H1 (cell line): ENCODE data around the gene CD3D. TPM values are rescaled to one million over a fixed set of nuclear protein-coding genes. Genes with fewer than 3 reads are reported as not detected.
A peak's percentile ranks its signal among the peaks of the same experiment; 100 is the strongest.

Experiments
- CTCF ChIA-PET: fragments of 300-600 bp; sonication (Branson Sonifier 250); formaldehyde crosslinking; loops from one replicate; lab custom pipeline; 2021; ENCODE audit not compliant: partially characterized antibody; lab: Charles Lee
- POLR2A ChIA-PET: fragments of 300-600 bp; sonication (Branson Sonifier 250); formaldehyde crosslinking; loops from one replicate; lab custom pipeline; 2021; ENCODE audit warnings: inconsistent platforms; ENCODE audit not compliant: partially characterized antibody; lab: Charles Lee
- DNase-seq, 2 experiments: peaks; one replicate each; pipeline versions ENCODE4 v3.0.0 to v3.0.0-alpha.2; 2010 to 2022; ENCODE audit warnings: low spot score in 2 of 2, low read depth in 1 of 2, mixed read lengths in 1 of 2
- FAIRE-seq: peaks from 2 replicates; lab custom pipeline; 2011; peaks lifted over from hg19 to GRCh38; lab: Jason Lieb, UNC
- H2AFZ ChIP-seq: 2 replicates; pipeline ENCODE4 v1.8.1; 2012; ENCODE audit warnings: low read length, inconsistent platforms
- H2AK5ac ChIP-seq: 2 replicates; pipeline ENCODE4 v1.6.1; 2013; ENCODE audit warnings: low read depth, low read length
- H2BK120ac ChIP-seq: replicated peaks from 2 replicates; pipeline ENCODE3; 2013; ENCODE audit warnings: low read depth, low read length, inconsistent platforms
- H2BK12ac ChIP-seq: 2 replicates; pipeline ENCODE4 v1.6.1; 2013; ENCODE audit warnings: low read depth, low read length
- H2BK15ac ChIP-seq: 2 replicates; pipeline ENCODE4 v1.6.1; 2013; ENCODE audit warnings: low read length
- H2BK20ac ChIP-seq: 2 replicates; pipeline ENCODE4 v1.6.1; 2013; ENCODE audit warnings: low read length
- H2BK5ac ChIP-seq: 2 replicates; pipeline ENCODE4 v1.6.1; 2013; ENCODE audit warnings: low read depth, low read length
- H3K14ac ChIP-seq: 2 replicates; pipeline ENCODE4 v1.6.1; 2013; ENCODE audit warnings: inconsistent platforms; ENCODE audit not compliant: insufficient read length
- H3K18ac ChIP-seq: 2 replicates; pipeline ENCODE4 v1.6.1; 2013; ENCODE audit warnings: low read length; ENCODE audit errors: extremely low read depth
- H3K23ac ChIP-seq: 2 replicates; pipeline ENCODE4 v1.6.1; 2013; ENCODE audit warnings: inconsistent platforms; ENCODE audit not compliant: insufficient read length
- H3K23me2 ChIP-seq: 2 replicates; pipeline ENCODE4 v1.6.1; 2013; ENCODE audit warnings: low read depth, low read length
- H3K27ac ChIP-seq: 2 replicates; pipeline ENCODE4 v1.6.1; 2011; ENCODE audit warnings: low read depth, low read length, inconsistent platforms
- H3K27me3 ChIP-seq, 4 experiments: replicated peaks in 1 of 4; 1 replicate in 1 of 4; 2 replicates in 3 of 4; pipeline versions ENCODE4 v1.6.1 to v1.8.1; 2011 to 2013; ENCODE audit warnings: low read length in 3 of 4, mild to moderate bottlenecking in 3 of 4, inconsistent platforms in 2 of 4, mixed read lengths in 2 of 4, moderate library complexity in 1 of 4; ENCODE audit not compliant: control insufficient read depth in 3 of 4, insufficient read depth in 3 of 4; ENCODE audit errors: extremely low read depth in 1 of 4
- H3K36me3 ChIP-seq, 4 experiments: 2 replicates each; pipeline versions ENCODE4 v1.6.1 to v1.8.1; 2011 to 2013; ENCODE audit warnings: mild to moderate bottlenecking in 4 of 4, low read length in 3 of 4, moderate library complexity in 2 of 4, control low read depth in 1 of 4, inconsistent platforms in 1 of 4; ENCODE audit not compliant: insufficient read depth in 4 of 4, control insufficient read depth in 2 of 4
- H3K4ac ChIP-seq: replicated peaks from 2 replicates; pipeline ENCODE3; 2013; ENCODE audit warnings: low read length, low read depth, mixed read lengths, inconsistent platforms; ENCODE audit not compliant: insufficient read length
- H3K4me1 ChIP-seq, 4 experiments: replicated peaks in 1 of 4; 1 replicate in 1 of 4; 2 replicates in 3 of 4; pipeline versions ENCODE4 v1.6.1 to v1.8.1; 2011 to 2013; ENCODE audit warnings: low read length in 3 of 4, inconsistent platforms in 2 of 4, mixed read lengths in 1 of 4; ENCODE audit not compliant: insufficient read depth in 4 of 4, control insufficient read depth in 3 of 4
- H3K4me2 ChIP-seq, 2 experiments: 2 replicates each; pipeline versions ENCODE4 v1.6.1 to v1.8.1; 2011 to 2013; ENCODE audit warnings: low read depth in 2 of 2, low read length in 2 of 2, control low read depth in 1 of 2, inconsistent platforms in 1 of 2, mild to moderate bottlenecking in 1 of 2; ENCODE audit not compliant: insufficient read depth in 1 of 2
- H3K4me3 ChIP-seq, 4 experiments: fragments of 200-600, 300-600 bp in 1 of 4; sonication (generic), shearing (Covaris generic), sonication (Bioruptor Twin) in 1 of 4; 2 replicates each; pipeline versions ENCODE4 v1.5.1 to v1.8.1; 2011 to 2016; ENCODE audit warnings: low read length in 4 of 4, low read depth in 3 of 4, control low read depth in 2 of 4, inconsistent platforms in 2 of 4, mild to moderate bottlenecking in 2 of 4, mixed read lengths in 1 of 4, moderate library complexity in 1 of 4; ENCODE audit not compliant: insufficient read depth in 2 of 4; ENCODE audit errors: extremely low read depth in 1 of 4
- H3K56ac ChIP-seq: replicated peaks from 2 replicates; pipeline ENCODE3; 2013; ENCODE audit warnings: low read depth, mild to moderate bottlenecking, mixed read lengths, low read length, inconsistent platforms; ENCODE audit not compliant: insufficient read length
- H3K79me1 ChIP-seq: 2 replicates; pipeline ENCODE4 v1.6.1; 2013; ENCODE audit warnings: low read depth, low read length, control low read depth
- H3K79me2 ChIP-seq, 2 experiments: 2 replicates each; pipeline versions ENCODE4 v1.6.1 to v1.8.1; 2012 to 2013; ENCODE audit warnings: low read length in 2 of 2, mild to moderate bottlenecking in 2 of 2, inconsistent platforms in 1 of 2; ENCODE audit not compliant: insufficient read depth in 2 of 2, control insufficient read depth in 1 of 2
- H3K9ac ChIP-seq, 4 experiments: replicated peaks in 1 of 4; 1 replicate in 1 of 4; 2 replicates in 3 of 4; pipeline versions ENCODE4 v1.6.1 to v1.8.1; 2011 to 2013; ENCODE audit warnings: low read depth in 3 of 4, low read length in 3 of 4, control low read depth in 2 of 4, mild to moderate bottlenecking in 2 of 4, moderate library complexity in 2 of 4, inconsistent platforms in 1 of 4; ENCODE audit errors: extremely low read depth in 1 of 4
- H3K9me3 ChIP-seq, 2 experiments: 2 replicates each; pipeline versions ENCODE4 v1.6.1 to v1.8.1; 2012 to 2013; ENCODE audit warnings: mild to moderate bottlenecking in 2 of 2, moderate library complexity in 2 of 2, control low read depth in 1 of 2, inconsistent platforms in 1 of 2, low read depth in 1 of 2, low read length in 1 of 2, mixed read lengths in 1 of 2; ENCODE audit not compliant: insufficient read depth in 2 of 2
- H4K20me1 ChIP-seq, 2 experiments: replicated peaks in 1 of 2; 2 replicates each; pipeline versions ENCODE3 to v1.8.1; 2011 to 2013; ENCODE audit warnings: inconsistent platforms in 2 of 2, low read length in 2 of 2, mild to moderate bottlenecking in 1 of 2; ENCODE audit not compliant: insufficient read depth in 2 of 2, control insufficient read depth in 1 of 2
- H4K5ac ChIP-seq: 2 replicates; pipeline ENCODE4 v1.6.1; 2013; ENCODE audit warnings: low read length, low read depth, mixed read lengths, inconsistent platforms; ENCODE audit not compliant: insufficient read length
- H4K8ac ChIP-seq: 2 replicates; pipeline ENCODE4 v1.8.0; 2013; ENCODE audit warnings: mild to moderate bottlenecking, moderate library complexity, low read length, inconsistent platforms; ENCODE audit not compliant: insufficient read depth; ENCODE audit errors: extremely low read depth
- H4K91ac ChIP-seq: replicated peaks from 2 replicates; pipeline ENCODE3; 2013; ENCODE audit warnings: low read length, mixed read lengths, inconsistent platforms; ENCODE audit not compliant: insufficient read length
- HDAC2 ChIP-seq, 2 experiments: fragments of 300-600 bp in 1 of 2; sonication (generic) in 1 of 2; IDR thresholded peaks; 2 replicates each; pipeline ENCODE4 v1.6.1; 2011 to 2012; ENCODE audit warnings: low read depth in 2 of 2, low read length in 2 of 2, mild to moderate bottlenecking in 2 of 2, moderate library complexity in 2 of 2, borderline replicate concordance in 1 of 2, inconsistent platforms in 1 of 2
- RAD21 ChIP-seq, 2 experiments: IDR thresholded peaks in 1 of 2; conservative IDR thresholded peaks in 1 of 2; 2 replicates each; pipeline ENCODE4 v1.6.1; 2011; ENCODE audit warnings: low read depth in 2 of 2, low read length in 2 of 2, improper control_type of control experiment in 1 of 2, inconsistent platforms in 1 of 2, mild to moderate bottlenecking in 1 of 2, moderate library complexity in 1 of 2
- WGBS, 2 experiments: shearing (Covaris generic) in 1 of 2; methylation state at CpG; one replicate each; pipeline versions ENCODE4 v1.1.6 to v1.1.7; 2013 to 2015; ENCODE audit warnings: low lambda C conversion rate in 2 of 2, mixed read lengths in 2 of 2, inconsistent platforms in 1 of 2, low coverage in 1 of 2, missing lambda C conversion rate in 1 of 2; ENCODE audit not compliant: insufficient replicate concordance in 2 of 2, insufficient coverage in 1 of 2, insufficient read length in 1 of 2; ENCODE audit errors: extremely low coverage in 1 of 2, missing lambda C conversion rate in 1 of 2; 5-methylcytosine and 5-hydroxymethylcytosine counted together
- polyA plus RNA-seq, 7 experiments: library from polyadenylated mRNA; depleted of rRNA in 3 of 7; stranded (reverse) in 5 of 7; unstranded in 2 of 7; fragments of >200 nt in 5 of 7; fragments of 200-250 nt in 2 of 7; gene quantifications; 1 replicate in 5 of 7; 2 replicates in 1 of 7; 4 replicates in 1 of 7; pipeline versions ENCODE4 v1.2.1 to v1.2.3, GENCODE V29; 2011 to 2013; ENCODE audit warnings: missing spikeins in 2 of 7, mixed read lengths in 2 of 7
- total RNA-seq: library from RNA; stranded (reverse); fragmentation: NEBNext Ultra II Directional; extraction: Animal tissue kit (Norgen Biotek cat#: 25700); gene quantifications from 2 replicates; pipeline ENCODE4 v1.2.1, GENCODE V29; 2021

CD3D gene
- total and polyA plus RNA-seq, 2 of the 8 experiments (the other 6 are each of a cell fraction or from before 2014, with no cell fraction given): not detected

DNA sequence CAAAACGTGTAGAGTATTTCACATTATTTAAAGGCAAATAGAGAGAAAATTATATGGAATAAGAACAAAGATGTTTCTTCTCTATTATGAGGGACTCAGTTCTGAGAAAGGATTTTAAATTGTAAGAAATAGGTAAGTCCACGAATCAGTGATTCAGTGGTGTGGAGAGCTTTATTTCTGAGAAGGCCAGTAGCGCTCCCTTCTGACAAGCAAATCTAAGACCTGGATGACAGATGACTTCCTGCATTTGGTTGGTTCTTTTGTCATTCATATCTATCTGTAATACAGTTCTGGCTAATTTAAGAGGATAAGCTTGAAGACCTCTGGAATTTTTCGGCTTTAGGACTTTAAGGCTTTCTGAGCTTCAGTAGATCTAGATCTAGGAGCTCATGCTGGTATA is 31.0 kb downstream of the CD3D start:
- Histone ChIP-seq H3K27ac (no peak overlapping the region), H2BK120ac (no peak overlapping the region), H2AFZ (no peak overlapping the region), H3K79me2 (no peaks in the 10 kb centered on the region), H3K4me1 (peaks cover 4 to 11% (median 7%) of the 10 kb centered on the region in 4 experiments), H2BK20ac (no peak overlapping the region), H3K4ac (no peak overlapping the region), H3K4me2 (no peak overlapping the region), H3K4me3 (no peak overlapping the region), H4K20me1 (no peaks in the 10 kb centered on the region), H2AK5ac (no peak overlapping the region), H4K8ac (no peak overlapping the region), H3K23ac (no peak overlapping the region), H3K56ac (no peak overlapping the region), H3K27me3 (no peaks in the 10 kb centered on the region), H3K36me3 (no peaks in the 10 kb centered on the region), H3K9ac (no peak overlapping the region), H4K5ac (no peak overlapping the region), H2BK12ac (no peak overlapping the region), H3K14ac (no peak overlapping the region), H2BK5ac (no peak overlapping the region), H3K79me1 (no peaks in the 10 kb centered on the region), H4K91ac (no peak overlapping the region), H2BK15ac (no peak overlapping the region), H3K23me2 (peaks cover 8% of the 10 kb centered on the region; the same call in 1 of the 2 replicates), H3K18ac (no peak overlapping the region), H3K9me3 (no peaks in the 10 kb centered on the region)
- CTCF ChIA-PET: interaction anchor here (0.9 to 2.1 kb wide), 9 partner anchors 10 to 161 kb away, joined by 3 to 11 read pairs (median 3); no protein-coding TSS in a partner anchor
- TF ChIP-seq RAD21 (IDR thresholded peaks at IDR 0.05 in 1 of 2, conservative IDR thresholded peaks at IDR 0.05 in 1 of 2; ENCODE audit: low read depth in 2 of 2, low read length in 2 of 2) (peak; percentile 3 to 32; a peak in 1 of 4 replicates), HDAC2 (IDR thresholded peaks at IDR 0.05; ENCODE audit: borderline replicate concordance in 1 of 2, low read depth in 2 of 2, low read length in 2 of 2) (no peak)
- FAIRE-seq: no peak
- POLR2A ChIA-PET: interaction anchor here (0.6 kb wide), 1 partner anchor 65 kb away, joined by 3 read pairs; no protein-coding TSS in a partner anchor
- DNase-seq: no peak
- WGBS, 2 experiments: 70% methylated on average over 4 of the region's 4 CpGs; no CpG with 5 or more reads in 1 of the 2 experiments
